GM12872 (cell line): Measurements from ENCODE around the gene LIMA1.

Source experiments
- CTCF ChIP-seq: IDR thresholded peaks from 3 replicates; pipeline ENCODE4 v1.5.1; 2011; ENCODE audit warnings: low read depth, mild to moderate bottlenecking, low read length, moderate library complexity; ENCODE audit not compliant: insufficient read depth

The LIMA1 gene

DNA sequence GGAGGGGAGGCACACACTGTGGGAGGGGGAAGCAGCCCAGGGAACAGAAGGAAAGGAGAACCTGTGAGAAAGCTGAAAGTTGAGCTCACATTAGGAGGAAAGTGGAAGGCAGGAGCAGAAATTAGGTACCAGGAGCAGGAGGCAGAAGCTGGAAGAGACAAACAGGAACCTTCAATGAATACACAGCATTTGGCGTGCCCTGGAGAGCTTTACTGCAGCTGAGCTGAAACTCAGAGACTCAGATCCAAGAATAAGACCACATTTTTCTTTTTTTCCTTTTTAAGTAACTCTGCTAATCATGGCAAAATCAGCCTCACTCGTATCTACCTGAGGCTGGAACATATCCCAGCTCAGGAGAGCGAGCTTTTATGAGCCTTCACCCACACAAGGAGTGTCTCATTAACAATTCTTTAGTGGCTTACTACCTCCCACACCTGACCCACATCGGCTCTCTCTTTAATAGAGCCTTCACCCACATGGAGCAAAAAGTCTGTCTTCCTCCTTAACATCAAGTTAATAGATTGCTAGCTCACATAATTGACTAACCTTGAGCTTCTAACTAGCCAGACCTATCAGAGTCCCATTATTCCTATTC, 97.9 kb downstream of the LIMA1 start:
- TF ChIP-seq CTCF, result no peak

DNA sequence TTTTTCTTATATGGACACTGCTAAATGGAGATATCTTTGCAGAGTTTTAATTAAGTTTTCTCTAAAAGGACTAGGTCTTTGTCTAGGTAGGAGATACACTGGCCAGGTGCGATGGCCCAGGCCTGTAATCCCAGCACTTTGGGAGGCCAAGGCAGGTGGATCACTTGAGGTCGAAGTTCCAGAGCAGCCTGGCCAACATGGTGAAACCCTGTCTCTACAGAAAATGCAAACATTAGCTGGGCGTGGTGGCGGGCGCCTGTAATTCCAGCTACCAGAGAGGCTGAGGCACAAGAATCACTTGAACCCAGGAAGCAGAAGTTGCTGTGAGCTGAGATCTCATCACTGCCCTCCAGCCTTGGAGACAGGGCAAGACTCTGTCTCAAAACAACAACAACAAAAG, 99.1 kb downstream of the LIMA1 start:
- TF ChIP-seq CTCF, result no peak

- no peak for TF ChIP-seq CTCF
Measured at GRCh38 chr12:50182461-50182860, 100.9 kb downstream of the LIMA1 start.

GRCh38 chr12:50181691-50182090, 101.6 kb downstream of the LIMA1 start:
- TF ChIP-seq CTCF, result no peak

DNA sequence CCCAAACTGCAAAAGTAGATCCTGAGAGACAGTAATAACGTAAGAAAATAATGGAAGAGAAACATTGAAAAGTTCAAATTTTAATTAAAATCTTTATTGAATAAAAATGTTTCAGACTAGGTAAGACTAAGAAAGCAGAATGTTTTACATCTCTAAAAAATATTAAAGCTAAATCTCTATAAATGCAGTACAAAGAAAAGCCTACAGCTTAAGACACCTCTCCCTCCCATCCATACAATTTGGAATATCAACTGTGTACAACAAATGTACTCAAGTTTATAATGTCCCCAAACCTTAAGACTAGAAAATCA, 107.6 kb downstream of the LIMA1 start:
- no peak for TF ChIP-seq CTCF

DNA sequence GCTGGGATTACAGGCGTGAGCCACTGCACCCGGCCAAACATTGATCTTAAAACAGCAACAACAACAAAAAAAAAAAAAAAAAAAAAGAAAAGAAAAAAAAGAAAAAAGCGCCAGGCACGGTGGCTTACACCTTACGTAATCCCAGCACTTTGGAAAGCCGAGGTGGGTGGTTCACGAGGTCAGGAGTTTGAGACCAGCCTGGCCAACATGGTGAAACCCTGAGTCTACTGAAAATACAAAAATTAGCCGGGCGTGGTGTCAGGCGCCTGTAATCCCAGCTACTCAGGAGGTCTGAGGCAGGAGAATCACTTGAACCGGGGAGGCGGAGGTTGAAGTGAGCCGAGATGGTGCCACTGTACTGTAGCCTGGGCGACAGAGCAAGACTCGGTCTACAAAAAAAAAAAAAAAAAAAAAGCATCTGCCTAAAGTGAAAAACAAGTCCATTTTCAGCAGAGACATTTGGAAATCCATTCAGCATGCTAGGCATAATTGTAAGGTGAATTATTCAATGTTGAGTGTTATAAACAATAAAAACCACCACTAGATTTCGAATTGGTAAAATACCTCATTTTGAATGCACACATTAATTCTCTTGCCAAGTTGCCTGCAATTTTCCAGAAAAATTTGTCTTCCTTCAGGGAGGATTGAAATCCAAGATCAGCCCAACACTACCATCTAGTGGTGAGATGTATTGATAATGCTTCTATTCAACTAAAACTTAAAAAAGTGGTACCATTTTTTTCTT, 108.2 kb downstream of the LIMA1 start:
- TF ChIP-seq CTCF, result peak; percentile 48; the same call in 2 of the 3 replicates

- no peak for TF ChIP-seq CTCF
Measured at GRCh38 chr12:50167049-50167828, 116.1 kb downstream of the LIMA1 start, which contains the start of gene CERS5. Gene CERS5, minus strand, starts transcription at chr12:50167369. Its CDS starts 72 bp downstream, at chr12:50167297.
